Coronary artery (tissue), 2 donors: ENCODE measurements around the gene MATN1.

Experiments
- DNase-seq: peaks from one replicate; pipeline ENCODE4 v3.0.0-alpha.2; 2017; ENCODE audit warnings: low spot score
- H3K27ac ChIP-seq, 2 donors: fragments of 200-600 bp; sonication (generic); one replicate each; pipeline ENCODE4 v1.5.1; 2016 to 2019
- H3K4me3 ChIP-seq: fragments of 200-600 bp; sonication (generic); 2 replicates; pipeline ENCODE4 v1.5.1; 2016; ENCODE audit warnings: mild to moderate bottlenecking, moderate library complexity
- CTCF ChIP-seq: fragments of 200-600 bp; sonication (generic); IDR thresholded peaks from one replicate; pipeline ENCODE4 v1.5.1; 2019; ENCODE audit warnings: antibody characterized with exemption

MATN1 gene

GRCh38 chr1:30724655-30725421, 1.5 kb upstream of the MATN1 start:
- DNase-seq: no peak
- H3K27ac ChIP-seq: no peak overlapping the region
- H3K4me3 ChIP-seq: no peak overlapping the region
- TF ChIP-seq CTCF: no peak

- no peak overlapping the region for H3K27ac ChIP-seq
Observed at GRCh38 chr1:30724175-30724574, 790 bp upstream of the MATN1 start.

GRCh38 chr1:30721812-30722537, 1.4 kb downstream of the MATN1 start:
- no peak overlapping the region for H3K4me3 ChIP-seq
- TF ChIP-seq CTCF: no peak
- no peak overlapping the region for H3K27ac ChIP-seq
- no peak for DNase-seq

More at GRCh38 chr1:30724175-30724574, 790 bp upstream of the MATN1 start:
- H3K4me3 ChIP-seq: no peak overlapping the region
- TF ChIP-seq CTCF: no peak
- DNase-seq: no peak

DNA sequence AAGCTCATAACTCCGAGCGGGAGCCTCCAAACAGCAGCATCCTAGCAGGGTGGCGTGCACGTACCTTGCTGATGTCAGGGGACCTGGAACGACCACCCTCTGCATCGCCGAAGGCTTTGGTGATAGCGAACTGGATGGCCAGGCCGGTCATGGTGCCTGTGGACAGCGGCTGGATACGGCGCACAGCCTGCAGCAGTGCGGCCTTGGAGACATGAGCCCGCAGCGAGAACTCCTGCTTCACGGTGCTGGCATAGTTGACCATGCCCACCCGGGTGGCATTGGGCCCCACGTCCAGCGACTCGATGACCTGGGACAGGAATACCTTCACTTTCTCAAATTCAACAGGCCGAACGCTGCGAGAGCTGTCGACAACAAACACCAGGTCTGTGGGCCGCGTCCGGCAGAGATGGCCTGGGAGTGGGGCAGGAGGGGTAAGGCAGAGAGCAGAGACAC, 2.0 kb downstream of the MATN1 start:
- Histone ChIP-seq H3K27ac (no peak overlapping the region), H3K4me3 (no peak overlapping the region)
- no peak for DNase-seq
- TF ChIP-seq CTCF: no peak

DNA sequence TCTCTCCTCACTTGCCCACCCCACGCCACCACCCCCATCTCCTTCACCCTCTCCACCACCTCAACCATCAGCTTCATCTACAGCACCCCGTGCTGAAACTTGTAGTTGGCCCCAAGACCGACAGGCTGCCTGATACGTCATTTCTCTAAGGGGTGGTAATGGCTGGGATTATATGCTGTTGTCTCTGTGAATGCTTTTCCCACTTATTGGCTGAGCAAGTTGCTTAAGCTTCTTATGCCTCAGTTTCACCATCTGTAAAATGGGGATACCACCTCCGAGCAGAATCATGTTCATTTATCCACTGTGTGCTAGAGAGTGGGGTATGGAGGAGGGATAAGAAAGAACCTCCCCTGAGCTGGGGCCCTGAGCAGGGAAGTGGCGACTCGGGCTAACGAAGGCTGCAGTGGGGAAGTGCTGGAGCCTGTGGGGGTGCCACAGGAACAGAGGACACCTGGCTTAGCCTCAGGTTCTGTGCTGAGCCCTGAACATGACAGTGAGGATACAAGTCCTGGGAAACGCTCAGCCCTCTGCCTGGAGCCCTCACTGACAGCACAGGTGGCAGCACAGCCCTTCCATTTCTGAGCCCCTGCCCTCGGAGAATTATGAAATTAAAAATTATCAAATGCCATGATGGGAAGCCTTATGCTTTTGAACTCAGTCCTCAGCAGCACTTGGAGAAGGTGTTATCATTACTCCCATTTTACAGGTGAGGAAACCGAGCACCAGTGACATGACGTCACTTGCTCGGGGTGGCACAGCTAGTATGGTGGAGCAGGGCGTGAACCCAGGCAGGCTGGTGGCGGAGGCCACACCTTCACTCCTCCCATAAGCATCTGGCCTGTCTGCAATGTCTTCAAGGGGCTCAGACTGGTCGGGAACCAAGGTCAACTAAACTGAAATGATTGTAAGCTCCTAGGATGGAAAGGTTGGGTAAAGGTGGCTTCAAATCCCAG, 2.8 kb downstream of the MATN1 start:
- no peak overlapping the region for H3K4me3 ChIP-seq
- no peak overlapping the region for H3K27ac ChIP-seq
- TF ChIP-seq CTCF: no peak
- no peak for DNase-seq

GRCh38 chr1:30719406-30720270, 3.7 kb downstream of the MATN1 start:
- TF ChIP-seq CTCF: no peak
- peak overlapping the region; percentile 89 for H3K4me3 ChIP-seq
- peak overlapping the region; percentile 98 to 100 for H3K27ac ChIP-seq
- DNase-seq: peak; percentile 92
